Measurements from ENCODE around the gene PYCR2.
A peak's percentile ranks its signal among the peaks of the same experiment; 100 is the strongest.
"Not testable (repeated sequence)": the region's sequence is repeated elsewhere in the genome, so short reads cannot be mapped to it uniquely, and the experiment has no call there.

The PYCR2 gene

DNA sequence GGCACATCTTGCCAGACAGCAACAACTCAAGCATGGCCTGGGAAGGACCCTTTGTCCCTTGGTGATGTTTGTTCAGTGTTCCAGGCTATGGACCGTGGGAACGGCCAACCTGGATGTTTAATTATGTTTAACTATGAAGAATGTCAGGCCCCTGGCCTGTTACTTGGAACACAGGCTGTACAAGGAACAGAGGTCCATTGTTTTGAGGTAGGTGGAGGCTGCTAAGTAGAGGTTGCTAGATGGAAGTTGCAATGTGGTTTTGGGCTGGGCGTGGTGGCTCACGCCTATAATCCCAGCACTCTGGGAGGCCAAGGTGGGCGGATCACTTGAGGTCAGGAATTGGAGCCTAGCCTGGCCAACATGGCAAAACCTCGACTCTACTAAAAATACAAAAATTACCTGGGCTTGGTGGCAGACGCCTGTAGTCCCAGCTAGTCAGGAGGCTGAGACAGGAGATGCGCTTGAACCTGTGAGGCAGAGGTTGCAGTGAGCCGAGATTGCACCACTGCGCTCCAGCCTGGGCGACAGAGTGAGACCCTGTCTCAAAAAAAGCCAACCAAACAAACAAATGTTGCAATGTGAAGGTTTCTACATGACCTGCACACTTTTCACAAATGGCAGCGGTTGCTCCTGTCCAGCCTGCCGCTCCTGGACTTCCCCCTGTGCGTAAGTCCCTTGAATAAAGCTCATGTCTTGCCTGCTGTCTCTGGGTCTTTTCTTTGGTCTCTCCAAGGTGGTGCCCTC, 32.6 kb downstream of the PYCR2 start:
- ATAC-seq, result no peak
- H3K4me1 Mint-ChIP-seq, result peaks cover 6% of the 10 kb centered on the region
- no peaks in the 10 kb centered on the region for H3K9me3 Mint-ChIP-seq
- DNase-seq, result no peak
- no peak overlapping the region for H3K4me3 Mint-ChIP-seq
- no peaks in the 10 kb centered on the region for H3K27me3 Mint-ChIP-seq
- peak overlapping the region in 1 of 2 donors; percentile 60 for H3K27ac Mint-ChIP-seq

DNA sequence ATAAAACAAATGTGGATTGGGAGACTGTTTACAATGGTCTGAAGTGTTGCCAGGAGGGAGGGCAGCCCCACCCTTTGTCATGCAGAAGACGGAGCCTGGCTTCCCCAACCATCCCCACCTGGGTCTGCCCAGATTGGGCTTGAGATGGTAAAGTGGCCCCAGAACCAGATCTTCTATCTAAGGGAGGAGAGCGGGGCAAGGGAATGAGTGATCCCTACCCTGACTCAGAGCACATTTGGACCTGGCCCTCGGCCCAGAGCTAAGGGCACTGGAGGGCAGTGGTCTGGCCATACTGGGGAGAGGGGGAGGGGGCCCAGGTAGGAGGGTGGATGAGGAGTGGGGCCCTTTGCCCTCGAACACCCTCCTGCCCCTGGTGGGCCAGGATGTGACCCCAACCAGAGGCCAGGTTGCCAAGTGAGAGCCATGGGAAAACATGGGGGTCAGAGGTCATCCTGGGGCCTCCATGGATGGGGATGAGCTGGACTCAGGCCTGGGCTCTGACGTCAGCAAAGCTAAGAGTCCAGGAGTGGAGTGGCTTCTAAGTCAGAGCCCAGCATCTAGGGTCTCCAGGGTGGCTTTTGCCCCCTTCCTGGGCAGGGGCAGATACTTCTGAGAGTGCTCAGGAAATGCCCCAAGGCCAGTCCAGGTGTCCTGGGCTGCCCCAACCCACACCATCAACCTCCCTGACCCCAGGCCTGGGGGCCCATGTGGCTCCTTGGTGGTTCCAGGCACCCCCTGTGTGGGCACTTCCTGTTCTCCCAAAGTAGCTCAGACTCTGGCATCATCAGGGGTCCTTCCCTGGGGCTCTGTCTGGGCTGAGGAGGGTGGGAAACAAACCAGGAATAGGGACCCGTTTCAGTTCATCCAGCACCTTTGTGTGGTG, 33.5 kb downstream of the PYCR2 start:
- Mint-ChIP-seq H3K4me3 (no peak overlapping the region), H3K27ac (peak overlapping the region in 1 of 2 donors; percentile 10), H3K4me1 (no peaks in the 10 kb centered on the region), H3K9me3 (no peaks in the 10 kb centered on the region), H3K27me3 (no peaks in the 10 kb centered on the region)
- ATAC-seq, result peak; percentile 27
- DNase-seq, result no peak

DNA sequence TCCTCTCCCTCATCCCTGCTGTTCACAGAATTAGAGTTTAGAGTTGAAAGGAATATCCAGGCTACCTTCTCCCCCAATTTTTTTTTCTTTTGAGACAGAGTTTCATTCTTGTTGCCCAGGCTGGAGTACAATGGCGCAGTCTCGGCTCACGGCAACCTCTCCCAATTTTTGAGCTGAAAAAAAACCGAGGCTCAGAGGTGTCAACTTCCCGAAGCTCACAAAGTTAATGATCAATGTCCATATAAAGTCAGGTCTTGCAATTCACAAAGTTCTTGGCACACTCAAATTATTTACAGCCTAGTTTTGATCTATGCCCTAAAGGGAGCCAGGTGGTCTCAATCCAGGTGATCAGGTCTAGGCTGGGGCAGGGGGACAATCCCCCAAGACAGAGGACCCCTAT, 34.3 kb downstream of the PYCR2 start:
- H3K27ac Mint-ChIP-seq, result peak overlapping the region in 1 of 2 donors; percentile 44
- no peaks in the 10 kb centered on the region for H3K4me1 Mint-ChIP-seq
- ATAC-seq, result no peak
- H3K9me3 Mint-ChIP-seq, result no peaks in the 10 kb centered on the region
- H3K4me3 Mint-ChIP-seq, result no peak overlapping the region
- no peak for DNase-seq
- H3K27me3 Mint-ChIP-seq, result no peaks in the 10 kb centered on the region

DNA sequence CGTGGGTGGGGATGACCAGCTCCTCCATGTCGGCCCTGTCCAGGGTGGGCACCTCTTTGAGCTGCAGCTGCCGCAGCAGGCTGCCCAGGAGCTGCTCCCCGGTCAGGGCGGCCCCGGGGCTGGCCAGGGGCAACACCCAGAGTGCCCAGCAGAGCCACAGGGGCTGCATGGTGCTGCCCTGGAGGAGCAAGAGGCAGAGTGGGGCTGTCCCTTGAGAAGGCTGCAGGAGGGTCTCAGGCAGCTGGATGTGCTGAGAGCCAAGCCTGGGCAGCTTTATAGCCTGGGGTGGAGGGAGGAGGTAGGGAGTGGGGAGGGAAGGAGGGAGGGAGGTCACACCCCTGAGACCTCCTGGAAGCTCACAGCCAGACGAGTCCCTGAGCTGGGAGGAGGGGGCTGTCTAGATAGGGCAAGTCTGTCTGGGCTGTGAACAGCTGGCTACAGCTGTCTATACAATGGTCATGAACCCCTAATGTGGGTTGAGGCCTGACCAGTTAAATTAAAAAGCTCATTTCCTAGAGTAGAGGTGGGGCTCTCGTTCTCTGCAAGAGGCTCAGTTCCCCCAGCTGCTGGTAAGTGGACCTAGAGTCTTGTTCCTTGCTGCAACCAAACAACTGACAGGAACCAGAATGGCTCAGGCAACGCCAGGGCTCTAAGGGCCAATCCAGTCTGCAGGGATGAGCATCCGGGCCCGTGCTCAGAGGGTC, 35.0 kb downstream of the PYCR2 start, which contains the start of gene LEFTY1:
Gene LEFTY1 (minus strand): TSS at position 249 of the 704 bp plus-strand sequence. CDS start 80 bp downstream, at position 169.
- peak; percentile 36 for ATAC-seq
- Mint-ChIP-seq H3K4me3 (no peak within 1 kb of the TSS), H3K27ac (peak within 1 kb of the TSS in 1 of 2 donors; percentile 71), H3K4me1 (peaks cover under 1% of the 10 kb centered on the region), H3K27me3 (no peaks in the 10 kb centered on the region), H3K9me3 (no peaks in the 10 kb centered on the region)
- no peak for DNase-seq

DNA sequence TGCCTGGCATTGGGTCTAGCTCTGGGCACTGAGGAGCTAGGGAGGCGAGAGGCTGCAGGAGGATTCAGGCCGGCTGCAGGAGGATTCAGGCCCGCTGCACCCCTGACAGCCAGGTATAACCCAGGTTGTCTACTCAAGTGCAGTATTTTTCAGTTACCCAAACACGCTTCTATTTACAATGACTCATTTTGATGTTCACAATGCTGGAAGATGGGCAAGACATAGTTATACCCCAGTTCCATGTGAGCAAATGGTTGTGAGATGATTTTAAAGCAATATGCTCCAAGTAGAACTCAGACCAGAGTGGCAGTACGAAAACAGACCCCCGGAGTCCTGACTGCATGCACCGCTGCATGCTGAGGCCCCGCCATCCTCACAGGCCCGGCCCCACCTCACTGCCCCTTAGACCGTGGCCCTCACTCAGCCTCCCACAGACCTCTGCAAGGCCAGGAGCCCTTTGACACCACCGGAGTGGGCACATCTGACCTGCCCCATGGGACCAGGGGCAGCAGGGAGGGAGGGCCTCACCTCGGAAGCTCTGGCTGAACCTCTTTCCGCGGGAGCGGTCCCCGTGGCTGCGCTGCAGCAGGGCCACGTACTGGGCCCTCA, 35.7 kb downstream of the PYCR2 start:
- Mint-ChIP-seq H3K9me3 (no peaks in the 10 kb centered on the region), H3K27ac (peak overlapping the region in 1 of 2 donors; percentile 71), H3K4me3 (no peak overlapping the region), H3K27me3 (no peaks in the 10 kb centered on the region), H3K4me1 (peaks cover 7% of the 10 kb centered on the region)
- ATAC-seq, result peak; percentile 33
- DNase-seq, result no peak

DNA sequence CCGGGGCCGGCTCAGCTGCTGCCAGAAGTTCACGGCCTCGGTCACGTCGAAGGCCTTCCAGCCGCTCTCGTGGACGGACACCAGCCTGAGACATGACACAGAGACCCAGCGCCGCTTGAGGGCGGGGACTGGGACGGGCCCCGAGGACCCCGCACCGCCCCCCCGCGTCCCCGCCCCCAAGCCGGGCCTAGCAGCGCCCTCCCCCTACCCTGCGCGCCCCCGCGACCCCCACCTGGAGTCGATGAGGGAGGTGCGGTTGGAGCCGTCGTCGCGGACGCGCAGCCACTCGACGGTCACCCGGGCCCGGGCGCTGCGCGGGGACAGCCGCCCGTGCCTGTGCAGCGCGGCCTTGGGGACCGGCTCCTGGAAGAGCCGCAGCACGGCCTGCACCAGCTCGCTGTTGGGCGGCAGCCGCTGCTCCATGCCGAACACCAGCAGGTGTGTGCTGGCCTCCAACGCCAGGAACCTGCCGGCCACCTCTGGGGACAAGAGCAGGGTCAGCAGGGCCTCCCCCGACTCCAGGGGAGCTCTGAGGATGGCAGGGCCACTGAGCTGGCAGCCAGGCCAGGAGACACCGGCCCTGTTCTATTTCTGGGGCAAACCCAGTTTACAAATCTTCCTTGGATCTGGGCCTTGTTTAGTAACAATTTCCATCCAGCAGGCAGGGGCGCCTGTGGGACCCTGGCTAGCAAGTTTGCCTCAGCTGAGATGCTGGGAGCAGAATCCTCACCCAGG, 36.3 kb downstream of the PYCR2 start:
- Mint-ChIP-seq H3K27ac (peak overlapping the region in 1 of 2 donors; percentile 71), H3K4me1 (peaks cover 12% of the 10 kb centered on the region)
- DNase-seq, H3K4me3 Mint-ChIP-seq, H3K27me3 Mint-ChIP-seq, H3K9me3 Mint-ChIP-seq: not testable (repeated sequence)
- ATAC-seq, result peak; percentile 37

DNA sequence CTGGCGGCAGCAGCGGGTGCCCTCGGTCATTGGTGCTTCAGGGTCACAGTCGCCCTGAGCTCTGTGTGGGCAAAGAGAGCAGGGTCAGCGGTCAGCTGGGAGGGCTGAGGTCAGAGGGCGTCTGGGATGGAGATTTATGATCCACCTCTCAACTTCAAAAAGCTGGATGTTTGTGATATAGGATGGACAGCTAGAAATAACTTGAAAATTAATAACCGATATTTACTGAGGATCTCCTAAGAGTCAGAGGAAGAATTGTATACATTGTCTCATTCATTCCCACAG, 37.1 kb downstream of the PYCR2 start:
- H3K27me3 Mint-ChIP-seq, result no peaks in the 10 kb centered on the region
- H3K4me3 Mint-ChIP-seq, result no peak overlapping the region
- no peaks in the 10 kb centered on the region for H3K9me3 Mint-ChIP-seq
- DNase-seq (no peak), ATAC-seq (no peak)
- H3K27ac Mint-ChIP-seq, result no peak overlapping the region
- H3K4me1 Mint-ChIP-seq, result peaks cover 12% of the 10 kb centered on the region

DNA sequence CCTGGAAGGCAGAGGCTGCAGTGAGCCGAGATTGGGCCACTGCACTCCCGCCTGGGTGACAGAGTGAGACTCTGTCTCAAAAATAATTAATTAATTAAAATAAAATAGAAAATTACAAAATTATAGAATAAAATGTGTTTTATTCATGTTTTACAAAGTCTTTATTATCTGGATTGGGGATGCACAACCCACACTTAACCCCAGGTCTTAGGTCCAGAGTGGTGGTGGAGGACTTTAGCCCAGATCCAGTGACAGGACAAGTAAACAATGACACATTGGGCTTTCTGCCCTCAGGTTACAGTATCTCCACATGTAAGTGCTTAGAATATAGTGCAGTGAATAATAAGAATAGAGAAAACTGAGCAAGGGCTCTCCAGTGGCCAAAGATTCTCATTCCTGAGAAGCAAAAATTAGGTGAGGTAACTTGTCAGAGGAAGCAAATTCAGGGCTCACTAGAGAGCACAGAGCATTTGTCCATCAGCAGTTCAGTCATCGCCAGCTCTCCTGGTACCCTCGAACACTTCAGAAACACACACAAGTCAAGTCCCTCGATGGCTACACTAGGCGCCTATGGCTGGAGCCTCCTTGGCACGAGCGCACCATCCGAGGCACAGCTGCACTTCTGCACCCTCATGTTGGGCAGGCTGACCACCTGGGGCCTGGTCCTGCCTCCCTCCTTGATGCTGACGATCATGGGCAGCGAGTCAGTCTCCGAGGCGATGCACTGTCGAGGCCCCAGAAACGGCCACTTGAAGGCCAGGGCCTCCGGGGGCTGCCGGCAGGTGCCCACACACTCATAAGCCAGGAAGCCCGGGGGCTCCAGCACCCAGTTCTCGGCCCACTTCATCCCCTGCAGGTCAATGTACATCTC, 37.7 kb downstream of the PYCR2 start:
- Mint-ChIP-seq H3K27ac (no peak overlapping the region), H3K9me3 (no peaks in the 10 kb centered on the region), H3K4me1 (peaks cover 15% of the 10 kb centered on the region), H3K4me3 (no peak overlapping the region), H3K27me3 (no peaks in the 10 kb centered on the region)
- no peak for DNase-seq
- no peak for ATAC-seq

DNA sequence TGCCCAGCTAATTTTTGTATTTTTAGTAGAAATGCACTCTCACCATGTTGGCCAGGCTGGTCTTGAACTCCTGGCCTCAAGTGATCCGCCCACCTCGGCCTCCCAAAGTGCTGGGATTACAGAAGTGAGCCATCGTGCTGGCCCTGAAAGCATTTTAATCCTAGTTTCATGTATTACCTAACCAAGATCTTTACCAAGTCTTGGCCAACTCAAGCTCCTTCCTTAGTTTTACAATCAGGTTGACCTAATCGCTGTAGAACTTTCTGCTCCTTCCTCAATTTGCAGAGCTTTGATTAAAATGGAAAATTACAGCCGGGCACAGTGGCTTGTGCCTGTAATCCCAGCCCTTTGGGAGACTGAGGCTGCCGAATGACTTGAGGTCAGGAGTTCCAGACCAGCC, 38.7 kb downstream of the PYCR2 start:
- DNase-seq, result no peak
- H3K4me1 Mint-ChIP-seq, result peaks cover 26% of the 10 kb centered on the region
- H3K9me3 Mint-ChIP-seq, result no peaks in the 10 kb centered on the region
- H3K27me3 Mint-ChIP-seq, result no peaks in the 10 kb centered on the region
- no peak overlapping the region for H3K27ac Mint-ChIP-seq
- H3K4me3 Mint-ChIP-seq, result no peak overlapping the region
- no peak for ATAC-seq

DNA sequence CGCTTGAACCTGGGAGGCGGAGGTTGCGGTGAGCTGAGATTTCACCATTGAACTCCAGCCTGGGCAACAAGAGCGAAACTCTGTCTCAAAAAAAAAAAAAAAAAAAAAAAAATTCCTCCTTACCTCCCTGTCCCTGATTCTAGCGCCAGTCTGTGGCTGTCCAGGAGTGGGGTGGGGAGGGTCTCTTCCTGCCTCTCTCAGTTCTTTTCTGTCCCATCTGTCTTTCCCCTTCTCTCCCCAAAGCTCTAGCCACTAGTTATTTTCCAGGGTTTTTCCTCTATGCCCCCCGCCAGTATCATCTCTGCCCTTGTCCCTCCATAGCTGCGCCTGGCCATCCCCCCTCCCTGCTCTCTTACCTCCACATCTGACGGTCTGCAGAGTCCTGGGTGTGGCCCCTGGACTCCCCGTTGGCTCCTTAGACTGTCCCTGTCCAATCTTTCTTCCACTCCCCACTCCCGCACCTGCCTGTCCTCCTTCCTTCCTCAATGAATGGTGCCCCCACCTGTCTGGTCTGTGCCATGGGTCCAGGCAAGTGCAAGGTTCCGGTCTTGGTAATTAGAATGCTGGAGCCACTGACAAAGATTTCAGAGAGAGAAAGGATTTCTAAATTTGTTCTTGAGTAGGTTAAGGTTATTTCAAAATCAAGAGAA, 40.3 kb downstream of the PYCR2 start:
- no peak for DNase-seq
- peaks cover 42% of the 10 kb centered on the region for H3K4me1 Mint-ChIP-seq
- no peak for ATAC-seq
- peak overlapping the region; percentile 78 to 79 for H3K27ac Mint-ChIP-seq
- H3K27me3 Mint-ChIP-seq, result no peaks in the 10 kb centered on the region
- H3K4me3 Mint-ChIP-seq, result peak overlapping the region; percentile 82 to 88
- H3K9me3 Mint-ChIP-seq, result no peaks in the 10 kb centered on the region

DNA sequence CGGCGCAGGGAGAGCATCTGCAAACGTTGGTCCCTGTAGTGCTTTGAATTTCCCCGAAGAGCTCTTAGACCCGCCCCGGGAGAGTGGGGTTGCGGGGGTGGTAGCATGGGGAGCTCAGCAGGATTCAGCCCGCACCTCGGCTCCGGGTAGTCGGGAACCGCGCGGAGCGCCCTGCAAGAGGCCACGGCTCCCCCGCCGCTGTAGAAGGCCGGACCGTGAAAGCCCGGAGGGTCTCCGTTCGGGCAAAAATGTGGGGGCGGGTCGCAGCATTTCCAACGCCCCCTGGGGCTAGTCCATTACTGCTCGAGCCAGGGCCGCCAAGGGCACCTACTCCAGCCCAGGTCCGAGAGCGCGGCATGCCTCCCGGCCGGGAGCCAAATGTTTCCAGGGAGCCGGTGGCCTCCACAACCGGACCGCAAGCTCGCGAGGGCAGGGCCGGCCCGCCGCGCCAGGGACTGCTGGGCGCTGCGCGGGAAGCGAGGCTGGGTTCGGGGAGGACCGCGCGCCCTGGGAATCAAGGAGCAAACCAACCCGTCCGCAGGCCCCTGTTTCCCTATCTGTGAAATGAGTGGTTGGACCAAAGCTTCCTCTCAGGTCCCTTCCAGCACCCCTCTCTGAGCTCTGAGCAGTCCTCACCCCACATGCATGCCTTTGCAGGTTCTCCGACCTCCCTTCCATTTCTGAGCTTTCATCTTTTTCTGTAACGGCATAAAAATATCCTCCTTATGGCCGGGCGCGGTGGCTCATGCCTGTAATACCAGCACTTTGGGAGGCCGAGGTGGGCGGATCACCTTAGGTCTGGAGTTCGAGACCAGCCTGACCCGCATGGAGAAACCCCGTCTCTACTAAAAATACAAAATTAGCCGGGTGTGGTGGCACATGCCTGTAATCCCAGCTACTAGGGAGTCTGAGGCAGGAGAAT, 41.1 kb downstream of the PYCR2 start:
- peak overlapping the region; percentile 78 to 95 for H3K27ac Mint-ChIP-seq
- ATAC-seq (peak; percentile 42), DNase-seq (peak; percentile 30 to 43)
- peak overlapping the region; percentile 82 to 88 for H3K4me3 Mint-ChIP-seq
- H3K9me3 Mint-ChIP-seq, result no peaks in the 10 kb centered on the region
- H3K4me1 Mint-ChIP-seq, result peaks cover 50% of the 10 kb centered on the region
- H3K27me3 Mint-ChIP-seq, result no peaks in the 10 kb centered on the region

DNA sequence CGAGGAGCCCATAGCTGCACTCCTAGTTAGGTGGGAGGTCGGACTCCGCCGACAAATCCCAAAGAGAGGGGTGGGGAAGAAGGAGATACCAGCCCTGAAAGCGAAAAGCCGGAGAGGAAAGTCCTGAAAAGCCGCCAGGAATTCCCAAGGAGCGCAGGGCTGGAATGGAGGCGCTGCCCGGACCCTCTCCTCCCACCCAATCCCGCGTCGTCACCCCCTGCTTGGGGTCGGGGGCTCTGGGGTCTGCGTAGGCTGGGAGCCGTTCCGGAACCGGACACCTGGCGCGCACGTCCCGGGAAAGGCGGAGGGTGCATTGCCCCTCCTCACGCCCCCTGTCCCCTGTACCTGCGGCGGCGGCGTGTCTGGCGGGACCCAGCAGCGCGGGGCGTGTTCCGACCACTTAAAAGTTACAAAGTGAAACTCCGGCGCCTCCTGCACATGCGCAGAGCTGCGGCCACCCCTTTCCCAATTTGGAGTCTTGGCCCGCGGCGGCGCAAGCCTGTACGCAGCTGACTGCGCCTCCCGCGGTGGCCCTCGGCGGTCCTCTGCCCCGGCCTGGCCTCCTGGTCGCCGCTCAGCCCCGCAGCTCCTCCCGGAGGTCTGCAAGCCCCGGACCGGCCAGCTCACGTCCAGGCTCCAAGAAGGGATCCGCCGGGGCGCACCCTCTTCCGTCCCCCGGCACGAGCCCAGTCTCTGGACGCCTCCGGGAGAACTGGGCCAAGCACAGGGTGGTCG, 41.9 kb downstream of the PYCR2 start, which contains the start of gene TMEM63A:
Gene TMEM63A (minus strand): TSS at position 422 of the 735 bp plus-strand sequence. CDS start 4,800 bp downstream, outside the sequence.
- no peaks in the 10 kb centered on the region for H3K9me3 Mint-ChIP-seq
- H3K27ac Mint-ChIP-seq, result peak within 1 kb of the TSS; percentile 78 to 95
- DNase-seq, result peak; percentile 86 to 88
- peaks cover 58% of the 10 kb centered on the region for H3K4me1 Mint-ChIP-seq
- ATAC-seq, result peak; percentile 74
- H3K27me3 Mint-ChIP-seq, result no peaks in the 10 kb centered on the region
- peak within 1 kb of the TSS; percentile 82 to 88 for H3K4me3 Mint-ChIP-seq

Measured in stimulated activated naive CD8-positive, alpha-beta T cell treated with anti-CD3 and anti-CD28 coated beads, Interleukin-15, amount 100 ng/mL, for 72 hours (primary cell).